ENCODE measurements around the gene CBFB.

Gene CBFB

DNA sequence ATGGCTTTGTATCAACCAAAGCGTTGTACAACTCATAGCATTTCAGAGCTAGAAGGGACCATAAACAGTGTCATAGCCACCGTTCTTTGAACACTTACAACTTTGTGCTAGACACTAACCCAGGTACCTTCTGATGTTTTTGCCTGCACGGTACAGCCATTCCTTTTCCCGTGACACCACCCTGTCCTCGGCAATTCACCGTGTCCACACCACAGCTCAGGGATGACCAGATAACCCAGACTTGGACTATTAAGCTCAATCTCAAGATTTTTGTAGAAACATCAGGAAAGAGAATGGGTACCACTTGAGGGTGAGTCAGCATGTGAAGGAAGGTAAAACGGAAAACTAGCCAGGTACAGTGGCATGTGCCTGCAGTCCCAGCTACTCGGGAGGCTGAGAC, 9.8 kb upstream of the CBFB start:
- Histone ChIP-seq H3K36me3 (ENCODE audit: control insufficient read depth, insufficient read depth, low read length) (no peaks in the 10 kb centered on the region), H3K9me3 (ENCODE audit: control insufficient read depth, insufficient read depth, low read length) (no peaks in the 10 kb centered on the region), H3K4me1 (ENCODE audit: control insufficient read depth, insufficient read depth, low read length) (no peaks in the 10 kb centered on the region)

GRCh38 chr16:67021321-67021720, 7.6 kb upstream of the CBFB start:
- no peak overlapping the region for H3K9ac ChIP-seq (ENCODE audit: low read depth, low read length)
- H3K27me3 ChIP-seq (ENCODE audit: control insufficient read depth, insufficient read depth, low read length), result peaks cover 8% of the 10 kb centered on the region
- H3K36me3 ChIP-seq (ENCODE audit: control insufficient read depth, insufficient read depth, low read length), result no peaks in the 10 kb centered on the region
- no peaks in the 10 kb centered on the region for H3K4me1 ChIP-seq (ENCODE audit: control insufficient read depth, insufficient read depth, low read length)
- no peaks in the 10 kb centered on the region for H3K9me3 ChIP-seq (ENCODE audit: control insufficient read depth, insufficient read depth, low read length)
- H3K4me3 ChIP-seq (ENCODE audit: low read depth, low read length), result no peak overlapping the region

More for the DNA sequence above, 9.8 kb upstream of the CBFB start:
- Histone ChIP-seq H3K9ac (ENCODE audit: low read depth, low read length) (no peak overlapping the region), H3K4me3 (ENCODE audit: low read depth, low read length) (no peak overlapping the region), H3K27me3 (ENCODE audit: control insufficient read depth, insufficient read depth, low read length) (peaks cover 26% of the 10 kb centered on the region)

DNA sequence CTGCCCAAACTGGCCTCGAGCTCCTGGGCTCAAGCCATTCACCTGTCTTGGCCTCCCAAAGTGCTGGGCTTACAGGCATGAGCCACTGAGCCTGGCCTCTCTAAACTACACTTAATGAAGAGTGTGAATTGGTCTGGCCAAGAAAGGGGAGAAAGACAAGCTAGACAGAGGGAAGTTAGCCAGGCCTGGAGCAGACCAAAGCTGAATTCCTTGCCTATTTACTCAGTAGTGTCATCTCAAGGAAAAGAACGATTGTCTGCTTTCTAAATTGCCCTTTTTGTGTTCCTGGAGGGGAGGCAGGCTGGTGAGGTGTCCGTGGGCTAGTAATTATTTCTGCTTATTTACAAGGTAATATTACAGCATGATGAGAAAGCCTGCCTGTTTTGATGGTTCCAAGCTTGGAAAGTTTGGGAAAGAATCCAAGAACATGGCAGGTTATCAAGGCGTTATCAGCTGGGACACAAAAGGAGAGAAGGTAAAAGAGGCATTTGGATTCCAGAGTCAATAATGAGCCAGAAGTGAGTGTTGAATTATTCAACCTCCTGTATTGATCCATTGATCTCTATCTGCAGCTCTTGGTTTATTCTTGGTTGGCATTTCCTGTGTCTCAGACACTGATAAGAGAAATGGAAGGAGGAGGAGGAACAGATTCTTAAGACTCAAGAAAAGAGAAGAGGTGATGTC, 6.3 kb upstream of the CBFB start:
- Histone ChIP-seq H3K27me3 (ENCODE audit: control insufficient read depth, insufficient read depth, low read length) (peaks cover 4% of the 10 kb centered on the region), H3K9me3 (ENCODE audit: control insufficient read depth, insufficient read depth, low read length) (no peaks in the 10 kb centered on the region), H3K4me3 (ENCODE audit: low read depth, low read length) (no peak overlapping the region), H3K36me3 (ENCODE audit: control insufficient read depth, insufficient read depth, low read length) (no peaks in the 10 kb centered on the region), H3K4me1 (ENCODE audit: control insufficient read depth, insufficient read depth, low read length) (no peaks in the 10 kb centered on the region), H3K9ac (ENCODE audit: low read depth, low read length) (no peak overlapping the region)

- Histone ChIP-seq H3K36me3 (ENCODE audit: control insufficient read depth, insufficient read depth, low read length) (no peaks in the 10 kb centered on the region), H3K4me1 (ENCODE audit: control insufficient read depth, insufficient read depth, low read length) (no peaks in the 10 kb centered on the region), H3K4me3 (ENCODE audit: low read depth, low read length) (no peak overlapping the region), H3K9ac (ENCODE audit: low read depth, low read length) (no peak overlapping the region), H3K9me3 (ENCODE audit: control insufficient read depth, insufficient read depth, low read length) (no peaks in the 10 kb centered on the region), H3K27me3 (ENCODE audit: control insufficient read depth, insufficient read depth, low read length) (peaks cover 4% of the 10 kb centered on the region)
Observed at GRCh38 chr16:67023689-67024088, 5.3 kb upstream of the CBFB start.

DNA sequence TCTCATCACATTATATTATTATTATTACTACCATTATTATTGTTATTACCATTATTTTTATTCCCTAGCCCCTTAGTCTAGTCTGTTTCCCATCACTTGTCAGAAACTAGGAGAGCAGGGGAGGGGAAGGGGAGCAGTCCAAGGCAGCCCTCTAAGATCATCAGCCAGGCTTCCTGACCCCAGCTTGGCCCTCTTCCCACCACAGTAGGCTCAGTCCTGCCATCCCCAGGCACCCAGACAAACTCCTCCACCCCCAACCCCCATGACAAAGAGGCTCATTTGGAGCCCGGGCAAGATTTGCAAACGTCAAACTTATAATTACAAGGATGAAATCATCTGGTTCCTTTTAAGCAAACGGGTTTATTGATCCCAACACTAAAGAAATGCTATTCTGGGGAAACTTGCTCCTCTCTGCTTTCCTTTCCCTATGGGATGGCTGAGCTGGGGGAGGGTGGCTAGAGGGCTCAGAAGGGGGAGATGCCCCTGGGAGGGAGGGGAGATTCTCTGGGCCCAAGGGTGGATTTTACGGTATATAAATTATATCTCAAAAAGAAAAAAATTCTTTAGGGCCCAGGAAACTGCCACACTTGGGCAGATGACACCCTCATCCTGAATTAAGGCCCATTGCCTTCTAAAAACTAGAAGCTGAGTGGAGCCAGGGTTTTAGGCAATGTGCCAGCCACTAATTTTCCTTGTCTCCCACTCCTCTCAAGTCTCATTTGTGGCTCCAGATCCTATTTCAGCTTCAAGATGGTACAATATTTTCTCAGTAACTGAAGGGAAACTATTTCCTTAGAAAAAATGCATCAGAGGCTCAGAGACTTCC, 4.4 kb upstream of the CBFB start:
- H3K9me3 ChIP-seq (ENCODE audit: control insufficient read depth, insufficient read depth, low read length), result no peaks in the 10 kb centered on the region
- H3K27me3 ChIP-seq (ENCODE audit: control insufficient read depth, insufficient read depth, low read length), result peaks cover 4% of the 10 kb centered on the region
- no peak overlapping the region for H3K4me3 ChIP-seq (ENCODE audit: low read depth, low read length)
- H3K9ac ChIP-seq (ENCODE audit: low read depth, low read length), result no peak overlapping the region
- no peaks in the 10 kb centered on the region for H3K4me1 ChIP-seq (ENCODE audit: control insufficient read depth, insufficient read depth, low read length)
- no peaks in the 10 kb centered on the region for H3K36me3 ChIP-seq (ENCODE audit: control insufficient read depth, insufficient read depth, low read length)

GRCh38 chr16:67025210-67025550, 3.8 kb upstream of the CBFB start:
- Histone ChIP-seq H3K9me3 (ENCODE audit: control insufficient read depth, insufficient read depth, low read length) (no peaks in the 10 kb centered on the region), H3K4me1 (ENCODE audit: control insufficient read depth, insufficient read depth, low read length) (no peaks in the 10 kb centered on the region), H3K36me3 (ENCODE audit: control insufficient read depth, insufficient read depth, low read length) (no peaks in the 10 kb centered on the region), H3K4me3 (ENCODE audit: low read depth, low read length) (no peak overlapping the region), H3K9ac (ENCODE audit: low read depth, low read length) (no peak overlapping the region), H3K27me3 (ENCODE audit: control insufficient read depth, insufficient read depth, low read length) (peaks cover 8% of the 10 kb centered on the region)

DNA sequence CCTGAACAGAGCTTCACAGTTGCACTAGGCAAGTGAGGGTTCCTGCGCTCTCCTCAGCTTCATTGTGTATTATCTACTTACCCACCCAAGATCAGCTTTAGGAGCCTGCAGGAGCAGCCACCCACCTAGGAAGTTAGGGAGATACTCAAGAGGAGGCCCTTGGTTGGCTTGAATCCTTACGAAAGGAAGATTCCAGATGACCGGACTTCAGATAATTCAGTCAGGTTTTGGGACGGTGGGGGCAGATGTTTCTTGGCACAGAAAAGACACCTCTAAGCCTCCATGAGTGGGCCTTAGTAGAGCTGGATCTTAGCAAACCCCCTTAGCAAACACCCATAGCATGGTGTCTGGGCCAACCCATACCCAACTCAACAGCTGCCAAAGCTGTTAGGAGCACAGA, 2.4 kb upstream of the CBFB start:
- H3K9ac ChIP-seq (ENCODE audit: low read depth, low read length), result no peak overlapping the region
- peaks cover 12% of the 10 kb centered on the region for H3K27me3 ChIP-seq (ENCODE audit: control insufficient read depth, insufficient read depth, low read length)
- no peaks in the 10 kb centered on the region for H3K9me3 ChIP-seq (ENCODE audit: control insufficient read depth, insufficient read depth, low read length)
- no peaks in the 10 kb centered on the region for H3K4me1 ChIP-seq (ENCODE audit: control insufficient read depth, insufficient read depth, low read length)
- H3K4me3 ChIP-seq (ENCODE audit: low read depth, low read length), result no peak overlapping the region
- H3K36me3 ChIP-seq (ENCODE audit: control insufficient read depth, insufficient read depth, low read length), result no peaks in the 10 kb centered on the region

- Histone ChIP-seq H3K27me3 (ENCODE audit: control insufficient read depth, insufficient read depth, low read length) (peaks cover 12% of the 10 kb centered on the region), H3K9ac (ENCODE audit: low read depth, low read length) (no peak overlapping the region), H3K4me3 (ENCODE audit: low read depth, low read length) (no peak overlapping the region), H3K36me3 (ENCODE audit: control insufficient read depth, insufficient read depth, low read length) (no peaks in the 10 kb centered on the region), H3K9me3 (ENCODE audit: control insufficient read depth, insufficient read depth, low read length) (no peaks in the 10 kb centered on the region), H3K4me1 (ENCODE audit: control insufficient read depth, insufficient read depth, low read length) (no peaks in the 10 kb centered on the region)
Observed at GRCh38 chr16:67027046-67027445, 1.9 kb upstream of the CBFB start.

DNA sequence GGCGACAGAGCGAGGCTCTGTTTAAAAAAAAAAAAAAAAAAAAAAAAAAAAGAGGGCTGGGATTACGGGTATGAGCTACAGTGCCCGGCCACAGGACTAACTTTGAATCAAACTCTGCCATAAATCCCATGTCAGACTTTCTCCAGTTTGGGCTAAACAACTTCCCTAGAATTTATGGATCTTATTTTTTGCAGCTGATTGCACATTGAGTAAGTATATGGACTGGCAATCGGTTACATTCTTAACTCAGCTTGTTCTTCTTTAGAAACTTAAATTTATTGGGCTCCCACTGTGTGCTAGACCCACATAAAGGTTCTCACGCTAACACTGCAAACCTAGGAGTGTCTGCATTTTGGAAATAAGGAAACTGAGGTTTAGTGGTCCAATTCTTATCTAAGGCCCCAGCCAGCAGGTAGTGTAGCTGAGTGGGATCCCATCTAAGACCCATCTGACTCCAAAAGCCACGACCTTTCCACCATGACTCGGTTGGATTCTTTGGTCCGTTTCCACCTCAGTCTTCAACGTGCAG, 718 bp upstream of the CBFB start:
- H3K9me3 ChIP-seq (ENCODE audit: control insufficient read depth, insufficient read depth, low read length), result no peaks in the 10 kb centered on the region
- peak overlapping the region; percentile 82 for H3K4me3 ChIP-seq (ENCODE audit: low read depth, low read length)
- no peaks in the 10 kb centered on the region for H3K4me1 ChIP-seq (ENCODE audit: control insufficient read depth, insufficient read depth, low read length)
- H3K9ac ChIP-seq (ENCODE audit: low read depth, low read length), result peak overlapping the region; percentile 87
- peaks cover 12% of the 10 kb centered on the region for H3K27me3 ChIP-seq (ENCODE audit: control insufficient read depth, insufficient read depth, low read length)
- no peaks in the 10 kb centered on the region for H3K36me3 ChIP-seq (ENCODE audit: control insufficient read depth, insufficient read depth, low read length)

- H3K36me3 ChIP-seq (ENCODE audit: control insufficient read depth, insufficient read depth, low read length), result no peaks in the 10 kb centered on the region
- H3K9ac ChIP-seq (ENCODE audit: low read depth, low read length), result peak overlapping the region; percentile 70
- H3K4me3 ChIP-seq (ENCODE audit: low read depth, low read length), result peak overlapping the region; percentile 50
- H3K4me1 ChIP-seq (ENCODE audit: control insufficient read depth, insufficient read depth, low read length), result no peaks in the 10 kb centered on the region
- peaks cover 12% of the 10 kb centered on the region for H3K27me3 ChIP-seq (ENCODE audit: control insufficient read depth, insufficient read depth, low read length)
- no peaks in the 10 kb centered on the region for H3K9me3 ChIP-seq (ENCODE audit: control insufficient read depth, insufficient read depth, low read length)
Observed at GRCh38 chr16:67029254-67030096, 526 bp downstream of the CBFB start.

DNA sequence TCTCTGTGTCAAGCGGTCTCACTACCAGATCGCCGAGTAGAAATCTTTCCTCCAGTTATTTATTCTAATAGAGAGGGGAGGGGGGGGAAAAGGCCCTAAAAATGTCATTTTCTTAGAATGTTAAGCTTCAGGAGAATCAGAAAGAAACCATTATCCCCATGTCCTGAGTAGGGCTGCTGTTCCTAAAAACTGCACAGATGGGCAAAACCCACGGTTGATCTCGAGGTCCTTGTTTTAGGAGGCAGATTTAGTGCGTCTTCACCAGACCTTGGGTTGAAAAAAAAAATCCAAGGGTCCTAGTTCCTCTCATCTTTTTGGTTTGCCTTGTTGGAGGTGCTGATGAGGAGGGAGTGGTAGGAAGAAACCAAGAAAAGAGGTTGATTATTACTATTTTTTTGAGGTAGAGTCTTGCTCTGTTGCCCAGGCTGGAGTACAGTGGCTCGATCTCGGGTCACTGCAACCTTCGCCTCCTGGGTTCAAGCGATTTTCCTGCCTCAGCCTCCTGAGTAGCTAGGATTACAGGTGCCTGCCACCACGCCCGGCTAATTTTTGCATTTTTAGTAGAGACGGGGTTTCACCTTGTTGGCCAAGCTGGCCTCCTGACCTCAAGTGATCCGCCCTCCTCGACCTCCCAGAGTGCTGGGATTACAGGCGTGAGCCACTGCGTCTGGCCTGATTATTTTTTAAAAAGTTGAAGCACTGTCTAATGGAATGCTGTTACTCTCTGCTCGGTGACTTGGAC, 1.4 kb downstream of the CBFB start:
- no peaks in the 10 kb centered on the region for H3K36me3 ChIP-seq (ENCODE audit: control insufficient read depth, insufficient read depth, low read length)

More for the DNA sequence above, 1.4 kb downstream of the CBFB start:
- no peaks in the 10 kb centered on the region for H3K4me1 ChIP-seq (ENCODE audit: control insufficient read depth, insufficient read depth, low read length)
- H3K9me3 ChIP-seq (ENCODE audit: control insufficient read depth, insufficient read depth, low read length), result no peaks in the 10 kb centered on the region
- H3K27me3 ChIP-seq (ENCODE audit: control insufficient read depth, insufficient read depth, low read length), result peaks cover 10% of the 10 kb centered on the region
- H3K4me3 ChIP-seq (ENCODE audit: low read depth, low read length), result peak overlapping the region; percentile 50
- H3K9ac ChIP-seq (ENCODE audit: low read depth, low read length), result no peak overlapping the region

Data from iPS-15b (cell line).